Colonic mucosa (tissue), 4 donors: ENCODE data around the gene TMC6. TPM values are rescaled to one million over a fixed set of nuclear protein-coding genes. Genes with fewer than 3 reads are reported as not detected.
"Not testable (repeated sequence)": the region's sequence is repeated elsewhere in the genome, so short reads cannot be mapped to it uniquely, and the experiment has no call there.

ENCODE experiments used
- DNase-seq: peaks from one replicate; pipeline ENCODE4 v3.0.0-alpha.2; 2020
- H3K27ac ChIP-seq: fragments of 200-600 bp; one replicate; pipeline ENCODE4 v1.8.0; 2021
- H3K27me3 ChIP-seq: fragments of 200-600 bp; one replicate; pipeline ENCODE4 v1.8.0; 2021
- H3K36me3 ChIP-seq: fragments of 200-600 bp; one replicate; pipeline ENCODE4 v1.8.0; 2021
- H3K4me1 ChIP-seq: fragments of 200-600 bp; one replicate; pipeline ENCODE4 v1.8.0; 2021; ENCODE audit warnings: mild to moderate bottlenecking
- H3K4me3 ChIP-seq: fragments of 200-600 bp; one replicate; pipeline ENCODE4 v1.8.0; 2021
- H3K9ac ChIP-seq, 2 donors: one replicate each; pipeline ENCODE4 v1.7.0; 2013; ENCODE audit warnings: control low read depth in 2 of 2, low read depth in 2 of 2, low read length in 2 of 2
- H3K9me3 ChIP-seq: fragments of 200-600 bp; one replicate; pipeline ENCODE4 v1.8.0; 2021
- CTCF ChIP-seq: fragments of 200-600 bp; IDR thresholded peaks from one replicate; pipeline ENCODE4 v1.8.0; 2022; ENCODE audit warnings: antibody characterized with exemption, mild to moderate bottlenecking
- intact Hi-C: fragments of 100-400 bp; cut with DNase I; formaldehyde crosslinking; loops from one replicate; pipeline ENCODE4 v1.14.1; 2022
- total RNA-seq, 2 donors: library from RNA; stranded (reverse); fragmentation: NEBNext Ultra II Directional in 1 of 2; extraction: Animal tissue kit (Norgen Biotek cat#: 25700) in 1 of 2; gene quantifications; one replicate each; pipeline ENCODE4 v1.2.1, GENCODE V29; 2021
- donor health status: healthy.
- donor health status: DM: no; HTN: no; CAD: no.
- donor health status: DM: no; HTN: no; CAD: no.

Gene TMC6
- total RNA-seq, 2 donors from 2014 or later = 108 to 159 TPM

DNA sequence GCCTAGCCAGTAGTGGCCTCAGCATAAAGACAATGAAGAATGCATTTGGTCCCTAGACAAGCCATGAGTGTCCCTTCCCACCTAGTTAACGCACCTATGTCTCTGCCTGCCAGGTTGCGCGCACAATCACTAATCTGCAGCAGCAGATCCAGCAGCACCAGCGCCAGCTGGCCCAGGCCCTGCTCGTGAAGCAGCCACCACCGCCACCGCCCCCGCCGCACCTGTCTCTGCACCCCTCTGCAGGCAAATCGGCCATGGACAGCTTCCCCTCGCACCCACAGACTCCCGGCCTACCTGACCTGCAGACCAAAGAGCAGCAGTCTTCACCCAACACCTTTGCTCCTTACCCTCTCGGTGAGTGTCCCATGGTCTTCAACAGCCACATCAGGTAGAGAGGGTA lies 41.8 kb downstream of the TMC6 start:
- intact Hi-C loops = no loop called here
- H3K27ac ChIP-seq = no peak overlapping the region
- no peak for DNase-seq
- H3K9me3 ChIP-seq = no peaks in the 10 kb centered on the region
- H3K9ac ChIP-seq = no peak overlapping the region
- no peaks in the 10 kb centered on the region for H3K4me1 ChIP-seq
- H3K36me3 ChIP-seq = no peaks in the 10 kb centered on the region
- no peak for TF ChIP-seq CTCF
- H3K27me3 ChIP-seq = no peaks in the 10 kb centered on the region
- no peak overlapping the region for H3K4me3 ChIP-seq

DNA sequence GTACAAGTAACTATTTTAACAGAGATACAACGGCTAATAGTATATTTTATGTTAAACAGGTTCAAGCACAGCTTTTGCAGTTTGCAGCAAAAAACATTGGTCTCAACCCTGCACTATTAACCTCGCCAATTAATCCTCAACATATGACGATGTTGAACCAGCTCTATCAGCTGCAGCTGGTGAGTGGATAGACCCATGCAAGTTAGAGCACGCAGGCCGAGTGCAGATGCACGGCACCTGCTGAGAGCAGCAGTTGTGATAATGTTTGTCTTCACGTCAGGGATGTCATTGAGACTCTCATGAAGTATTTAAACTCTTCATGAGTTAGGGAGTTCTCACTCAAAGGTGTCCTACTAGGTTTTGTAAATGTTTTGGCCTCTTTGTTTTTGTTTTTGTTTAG lies 45.6 kb downstream of the TMC6 start:
- DNase-seq = no peak
- Histone ChIP-seq H3K27ac (no peak overlapping the region), H3K4me1 (no peaks in the 10 kb centered on the region), H3K4me3 (no peak overlapping the region), H3K9me3 (no peaks in the 10 kb centered on the region), H3K9ac (no peak overlapping the region), H3K27me3 (no peaks in the 10 kb centered on the region), H3K36me3 (peaks cover 6% of the 10 kb centered on the region)
- TF ChIP-seq CTCF = no peak
- intact Hi-C loops = no loop called here

- intact Hi-C loops, H3K4me3 ChIP-seq, H3K27me3 ChIP-seq, H3K9me3 ChIP-seq, H3K9ac ChIP-seq, DNase-seq, H3K36me3 ChIP-seq, H3K27ac ChIP-seq, H3K4me1 ChIP-seq: not testable (repeated sequence)
Measured at GRCh38 chr17:78082355-78082872, 46.1 kb downstream of the TMC6 start.

GRCh38 chr17:78081551-78081950 lies 47.0 kb downstream of the TMC6 start:
- Histone ChIP-seq H3K27ac (no peak overlapping the region), H3K4me3 (no peak overlapping the region), H3K27me3 (no peaks in the 10 kb centered on the region), H3K9ac (no peak overlapping the region), H3K4me1 (no peaks in the 10 kb centered on the region), H3K9me3 (no peaks in the 10 kb centered on the region), H3K36me3 (peaks cover 6% of the 10 kb centered on the region)
- TF ChIP-seq CTCF = no peak
- DNase-seq = no peak
- intact Hi-C loops = no loop called here

- intact Hi-C loops = no loop called here
- H3K9ac ChIP-seq = no peak overlapping the region
- no peak for TF ChIP-seq CTCF
- no peaks in the 10 kb centered on the region for H3K27me3 ChIP-seq
- no peak overlapping the region for H3K4me3 ChIP-seq
- DNase-seq = no peak
- H3K27ac ChIP-seq = no peak overlapping the region
- no peaks in the 10 kb centered on the region for H3K4me1 ChIP-seq
- H3K9me3 ChIP-seq = no peaks in the 10 kb centered on the region
- H3K36me3 ChIP-seq = peaks cover 6% of the 10 kb centered on the region
Measured at GRCh38 chr17:78079253-78079652, 49.3 kb downstream of the TMC6 start.

DNA sequence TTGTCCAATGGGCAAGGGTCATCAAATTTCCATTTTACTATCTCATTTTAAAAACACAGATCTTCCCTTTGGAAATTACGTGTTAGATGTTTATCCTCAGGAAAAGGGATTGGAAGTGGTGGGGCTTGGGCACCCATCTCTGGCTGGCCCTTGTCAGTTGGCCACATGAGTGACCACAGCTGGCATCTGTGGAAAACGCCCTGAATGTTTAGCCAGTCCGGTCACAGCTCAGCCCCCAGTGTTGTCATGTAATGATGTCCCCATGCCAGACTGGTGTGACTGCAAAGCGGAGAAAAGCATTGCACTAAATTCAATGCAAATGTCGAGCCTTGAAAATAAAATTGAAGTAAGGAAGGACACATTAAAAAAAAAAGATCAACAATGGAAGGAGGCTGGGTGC lies 53.0 kb downstream of the TMC6 start:
- Histone ChIP-seq H3K36me3 (peaks cover 6% of the 10 kb centered on the region), H3K9me3 (no peaks in the 10 kb centered on the region), H3K27me3 (no peaks in the 10 kb centered on the region), H3K4me3 (no peak overlapping the region), H3K9ac (no peak overlapping the region), H3K27ac (no peak overlapping the region), H3K4me1 (no peaks in the 10 kb centered on the region)
- TF ChIP-seq CTCF = no peak
- intact Hi-C loops = no loop called here
- no peak for DNase-seq
